ENCODE measurements around the gene PWWP2B.
"Not testable (repeated sequence)": the region's sequence is repeated elsewhere in the genome, so short reads cannot be mapped to it uniquely, and the experiment has no call there.

DNA sequence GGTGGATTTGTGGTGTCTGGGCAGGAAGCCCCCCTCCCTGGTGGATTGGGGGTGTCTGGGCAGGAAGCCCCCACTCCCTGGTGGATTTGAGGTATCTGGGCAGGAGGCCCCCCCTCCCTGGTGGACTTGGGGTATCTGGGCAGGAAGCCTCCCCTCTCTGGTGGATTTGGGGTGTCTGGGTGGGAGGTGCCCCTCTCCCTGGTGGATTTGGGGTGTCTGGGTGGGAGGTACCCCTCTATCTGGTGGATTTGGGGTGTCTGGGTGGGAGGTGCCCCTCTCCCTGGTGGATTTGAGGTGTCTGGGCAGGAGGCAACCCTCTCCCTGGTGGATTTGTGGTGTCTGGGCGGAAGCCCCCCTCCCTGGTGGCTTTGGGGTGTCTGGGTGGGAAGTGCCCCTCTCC is 10.1 kb upstream of the PWWP2B start:
- TF ChIP-seq, protein P1, sequence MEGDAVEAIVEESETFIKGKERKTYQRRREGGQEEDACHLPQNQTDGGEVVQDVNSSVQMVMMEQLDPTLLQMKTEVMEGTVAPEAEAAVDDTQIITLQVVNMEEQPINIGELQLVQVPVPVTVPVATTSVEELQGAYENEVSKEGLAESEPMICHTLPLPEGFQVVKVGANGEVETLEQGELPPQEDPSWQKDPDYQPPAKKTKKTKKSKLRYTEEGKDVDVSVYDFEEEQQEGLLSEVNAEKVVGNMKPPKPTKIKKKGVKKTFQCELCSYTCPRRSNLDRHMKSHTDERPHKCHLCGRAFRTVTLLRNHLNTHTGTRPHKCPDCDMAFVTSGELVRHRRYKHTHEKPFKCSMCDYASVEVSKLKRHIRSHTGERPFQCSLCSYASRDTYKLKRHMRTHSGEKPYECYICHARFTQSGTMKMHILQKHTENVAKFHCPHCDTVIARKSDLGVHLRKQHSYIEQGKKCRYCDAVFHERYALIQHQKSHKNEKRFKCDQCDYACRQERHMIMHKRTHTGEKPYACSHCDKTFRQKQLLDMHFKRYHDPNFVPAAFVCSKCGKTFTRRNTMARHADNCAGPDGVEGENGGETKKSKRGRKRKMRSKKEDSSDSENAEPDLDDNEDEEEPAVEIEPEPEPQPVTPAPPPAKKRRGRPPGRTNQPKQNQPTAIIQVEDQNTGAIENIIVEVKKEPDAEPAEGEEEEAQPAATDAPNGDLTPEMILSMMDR (conservative IDR thresholded peaks at IDR 0.05 in 1 of 2, IDR thresholded peaks at IDR 0.05 in 1 of 2; ENCODE audit: extremely low read depth in 1 of 2, insufficient read depth in 1 of 2, low read depth in 1 of 2, low read length in 2 of 2), result not testable (repeated sequence)
- not testable (repeated sequence) for TF ChIP-seq EZH2 (IDR thresholded peaks at IDR 0.05; ENCODE audit: borderline replicate concordance, low read length)

Data from mammary epithelial cell (primary cell).